Calu3 (cell line): ENCODE data around the gene COG1. TPM values are rescaled to one million over a fixed set of nuclear protein-coding genes. Genes with fewer than 3 reads are reported as not detected.

ENCODE experiments used
- BruUV-seq: library from RNA; stranded (reverse); fragments of 400-500 nt; replicated peaks from 2 replicates; lab custom pipeline; 2021; lab: Mats Ljungman, UMichigan
- CTCF ChIA-PET: fragments of 300-600 bp; sonication (Branson Sonifier 250); formaldehyde crosslinking; loops from one replicate; lab custom pipeline; 2022; ENCODE audit warnings: antibody characterized with exemption; lab: Charles Lee
- DNase-seq: peaks from one replicate; pipeline ENCODE4 v3.0.0; 2022
- H3K27ac Mint-ChIP-seq: one replicate; pipeline ENCODE4 v1.8.0; 2022; ENCODE audit warnings: mixed read lengths; ENCODE audit not compliant: unreplicated experiment
- H3K27me3 Mint-ChIP-seq: one replicate; pipeline ENCODE4 v1.8.0; 2022; ENCODE audit warnings: mixed read lengths; ENCODE audit not compliant: unreplicated experiment
- H3K36me3 Mint-ChIP-seq: one replicate; pipeline ENCODE4 v1.8.0; 2022; ENCODE audit warnings: mild to moderate bottlenecking, moderate library complexity, mixed read lengths; ENCODE audit not compliant: insufficient read depth, unreplicated experiment
- H3K4me1 Mint-ChIP-seq: one replicate; pipeline ENCODE4 v1.8.0; 2022; ENCODE audit warnings: mild to moderate bottlenecking, low read depth, mixed read lengths; ENCODE audit not compliant: unreplicated experiment
- H3K4me3 Mint-ChIP-seq: one replicate; pipeline ENCODE4 v1.8.0; 2022; ENCODE audit warnings: mild to moderate bottlenecking, low read depth, moderate library complexity, mixed read lengths; ENCODE audit not compliant: unreplicated experiment
- H3K9me3 Mint-ChIP-seq: one replicate; pipeline ENCODE4 v1.8.0; 2022; ENCODE audit warnings: low read depth, mixed read lengths; ENCODE audit not compliant: unreplicated experiment
- intact Hi-C: fragments of 100-400 bp; cut with micrococcal nuclease; formaldehyde crosslinking; loops from one replicate; pipeline ENCODE4 v1.10.0; 2022; ENCODE audit not compliant: unreplicated experiment
- total RNA-seq: library from RNA; stranded (reverse); gene quantifications from 2 replicates; pipeline ENCODE4 v1.2.3, GENCODE V29; 2022
- TF ChIP-seq, protein P1 (sequence below): fragments of 200-600 bp; IDR thresholded peaks from one replicate; pipeline ENCODE4 v1.8.0; 2022; ENCODE audit warnings: antibody characterized with exemption; ENCODE audit not compliant: unreplicated experiment

COG1 gene
- total RNA-seq, 1 experiment from 2014 or later, result 37.7 TPM

DNA sequence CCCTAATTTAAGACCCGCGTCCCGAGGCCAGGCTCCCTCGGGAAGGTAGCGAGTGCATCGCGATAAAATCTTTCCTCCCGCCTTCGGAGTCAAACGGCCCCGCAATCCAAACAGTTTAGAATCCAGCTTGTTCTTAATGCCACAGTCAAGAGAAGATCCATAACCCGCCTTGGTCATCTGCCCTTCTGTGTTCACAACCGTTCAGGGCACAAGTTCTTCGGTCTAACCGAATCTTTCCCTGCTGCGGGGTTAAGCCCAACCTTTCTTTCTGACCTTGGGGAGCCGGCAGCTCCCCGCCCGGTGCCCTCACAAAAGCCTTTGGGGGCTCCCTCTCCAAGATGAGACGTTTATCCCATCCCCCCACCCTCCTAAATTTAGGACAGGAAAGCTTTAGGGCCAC, 38.5 kb downstream of the COG1 start:
- peak overlapping the region; percentile 97 for H3K4me3 Mint-ChIP-seq
- intact Hi-C loops, result no loop called here
- BruUV-seq, result no TSS peak
- CTCF ChIA-PET, result interaction anchor here (0.6 to 1.9 kb wide), 7 partner anchors 24 to 1893 kb away, joined by 3 to 11 read pairs (median 3); no protein-coding TSS in a partner anchor
- H3K4me1 Mint-ChIP-seq, result peaks cover 50% of the 10 kb centered on the region
- TF ChIP-seq, protein P1, sequence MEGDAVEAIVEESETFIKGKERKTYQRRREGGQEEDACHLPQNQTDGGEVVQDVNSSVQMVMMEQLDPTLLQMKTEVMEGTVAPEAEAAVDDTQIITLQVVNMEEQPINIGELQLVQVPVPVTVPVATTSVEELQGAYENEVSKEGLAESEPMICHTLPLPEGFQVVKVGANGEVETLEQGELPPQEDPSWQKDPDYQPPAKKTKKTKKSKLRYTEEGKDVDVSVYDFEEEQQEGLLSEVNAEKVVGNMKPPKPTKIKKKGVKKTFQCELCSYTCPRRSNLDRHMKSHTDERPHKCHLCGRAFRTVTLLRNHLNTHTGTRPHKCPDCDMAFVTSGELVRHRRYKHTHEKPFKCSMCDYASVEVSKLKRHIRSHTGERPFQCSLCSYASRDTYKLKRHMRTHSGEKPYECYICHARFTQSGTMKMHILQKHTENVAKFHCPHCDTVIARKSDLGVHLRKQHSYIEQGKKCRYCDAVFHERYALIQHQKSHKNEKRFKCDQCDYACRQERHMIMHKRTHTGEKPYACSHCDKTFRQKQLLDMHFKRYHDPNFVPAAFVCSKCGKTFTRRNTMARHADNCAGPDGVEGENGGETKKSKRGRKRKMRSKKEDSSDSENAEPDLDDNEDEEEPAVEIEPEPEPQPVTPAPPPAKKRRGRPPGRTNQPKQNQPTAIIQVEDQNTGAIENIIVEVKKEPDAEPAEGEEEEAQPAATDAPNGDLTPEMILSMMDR, result no peak
- H3K27me3 Mint-ChIP-seq, result no peaks in the 10 kb centered on the region
- H3K9me3 Mint-ChIP-seq, result no peaks in the 10 kb centered on the region
- peak overlapping the region; percentile 93 for H3K27ac Mint-ChIP-seq
- H3K36me3 Mint-ChIP-seq, result peaks cover 47% of the 10 kb centered on the region
- no peak for DNase-seq

DNA sequence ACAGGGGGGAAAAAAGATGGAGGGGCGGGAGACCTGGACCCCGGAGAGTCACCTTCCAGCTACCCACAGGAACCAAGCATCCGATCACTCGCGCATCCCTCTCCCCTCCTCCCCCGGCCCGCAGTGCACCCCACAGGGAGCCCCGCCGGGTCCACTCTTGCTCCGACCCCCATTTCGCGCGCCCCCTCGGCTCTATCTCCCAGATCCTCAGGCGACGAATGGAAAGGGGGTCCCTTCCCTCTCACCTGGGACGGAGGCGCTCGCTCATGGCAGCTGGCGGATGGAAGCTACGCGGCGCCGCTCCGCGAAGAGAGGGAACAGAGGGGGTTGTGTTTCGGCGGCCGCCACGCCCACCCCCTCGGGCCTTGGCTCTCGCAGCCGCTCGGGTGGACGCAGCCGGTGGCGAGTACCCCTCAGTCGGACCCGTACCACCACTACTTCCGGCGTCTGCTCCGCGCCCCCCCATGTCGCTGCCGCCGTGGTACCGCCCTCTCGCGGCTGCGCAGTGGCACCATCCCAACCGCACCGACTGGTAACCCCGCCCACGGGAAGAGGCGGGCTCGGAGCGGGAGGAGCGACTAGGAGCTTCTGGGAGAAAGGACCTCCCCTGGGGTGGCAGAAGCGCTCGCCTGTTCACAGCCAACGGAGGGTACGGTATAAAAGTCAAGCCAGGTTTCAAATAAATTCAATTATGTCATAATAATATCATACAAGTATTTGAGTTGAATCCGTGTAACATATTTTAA, 39.2 kb downstream of the COG1 start:
- peak; percentile 97 for DNase-seq
- Mint-ChIP-seq H3K4me3 (peak overlapping the region; percentile 97), H3K36me3 (peaks cover 43% of the 10 kb centered on the region), H3K9me3 (no peaks in the 10 kb centered on the region), H3K27ac (peak overlapping the region; percentile 93), H3K4me1 (peaks cover 44% of the 10 kb centered on the region), H3K27me3 (no peaks in the 10 kb centered on the region)
- CTCF ChIA-PET, result interaction anchor here (0.5 to 1.9 kb wide), 12 partner anchors 24 to 614 kb away, joined by 3 to 11 read pairs (median 3); no protein-coding TSS in a partner anchor
- intact Hi-C loops, result no loop called here
- TF ChIP-seq, protein P1, result no peak
- no TSS peak for BruUV-seq

DNA sequence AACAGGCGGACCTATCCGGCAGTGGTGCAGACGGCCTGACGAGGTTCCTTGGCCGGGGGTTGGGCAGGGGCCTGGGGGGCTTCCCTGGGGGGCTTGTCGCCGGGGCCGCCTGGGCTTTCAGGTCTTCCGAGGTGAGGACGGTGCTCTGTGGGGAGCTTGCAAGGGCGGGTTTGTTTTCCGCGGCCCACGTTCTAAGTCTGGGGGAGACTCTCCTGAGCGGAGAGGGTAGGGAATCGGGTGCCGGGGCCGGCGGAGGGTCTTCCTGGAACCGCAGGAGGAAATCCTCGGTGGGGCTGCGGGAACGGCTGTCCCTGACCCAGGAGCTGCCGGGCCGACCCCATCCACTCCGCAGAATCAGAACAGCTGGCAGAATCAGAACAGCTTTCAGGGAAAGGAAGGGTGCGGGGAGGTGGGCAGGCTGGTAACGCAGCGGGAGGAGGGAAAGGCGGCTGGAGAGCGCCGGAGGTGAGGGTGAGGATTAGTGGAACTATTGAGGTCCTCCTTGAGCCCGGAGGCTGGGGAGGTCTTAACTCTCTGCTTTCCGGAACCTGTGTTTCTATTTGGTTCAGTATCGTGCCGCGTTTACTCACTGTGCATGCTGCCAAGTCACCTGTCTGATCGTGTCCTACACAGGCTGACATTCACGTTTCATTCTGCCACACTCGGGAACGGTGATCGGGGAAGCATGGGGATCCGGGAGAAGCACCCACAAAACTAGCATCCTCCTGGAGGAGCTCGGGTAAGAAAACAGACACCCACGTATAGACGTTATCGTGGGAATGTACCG, 39.9 kb downstream of the COG1 start:
- Mint-ChIP-seq H3K4me1 (peaks cover 44% of the 10 kb centered on the region), H3K4me3 (peak overlapping the region; percentile 97), H3K9me3 (no peaks in the 10 kb centered on the region), H3K27me3 (no peaks in the 10 kb centered on the region), H3K27ac (peak overlapping the region; percentile 93), H3K36me3 (peaks cover 49% of the 10 kb centered on the region)
- TF ChIP-seq, protein P1, result no peak
- CTCF ChIA-PET, result interaction anchor here (0.5 to 1.9 kb wide), 10 partner anchors 25 to 615 kb away, joined by 3 to 11 read pairs (median 4); no protein-coding TSS in a partner anchor
- no TSS peak for BruUV-seq
- intact Hi-C loops, result no loop called here
- peak; percentile 47 for DNase-seq

DNA sequence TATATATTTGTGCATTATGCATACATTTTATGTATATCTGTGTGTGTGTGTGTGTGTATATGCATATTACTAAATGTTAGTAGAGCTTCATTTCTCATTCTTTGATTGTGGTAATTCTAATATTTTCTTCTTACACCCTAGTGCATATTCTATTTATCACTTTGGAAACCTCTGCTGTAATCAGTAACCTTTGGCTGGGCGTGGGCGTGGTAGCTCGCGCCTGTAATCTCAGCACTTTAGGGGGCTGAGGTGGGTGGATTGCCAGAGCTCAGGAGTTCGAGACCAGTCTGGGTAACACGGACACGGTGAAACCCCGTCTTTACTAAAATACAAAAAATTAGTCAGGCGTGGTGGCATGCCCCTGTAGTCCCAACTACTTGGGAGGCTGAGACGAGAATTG, 41.9 kb downstream of the COG1 start:
- H3K36me3 Mint-ChIP-seq, result peaks cover 56% of the 10 kb centered on the region
- TF ChIP-seq, protein P1, result no peak
- intact Hi-C loops, result no loop called here
- H3K4me1 Mint-ChIP-seq, result peaks cover 29% of the 10 kb centered on the region
- no peak overlapping the region for H3K4me3 Mint-ChIP-seq
- no peaks in the 10 kb centered on the region for H3K9me3 Mint-ChIP-seq
- no peaks in the 10 kb centered on the region for H3K27me3 Mint-ChIP-seq
- no peak for DNase-seq
- CTCF ChIA-PET, result interaction anchor here (0.7 to 1.1 kb wide), 2 partner anchors 118 to 253 kb away, joined by 3 to 5 read pairs; no protein-coding TSS in a partner anchor
- no TSS peak for BruUV-seq
- H3K27ac Mint-ChIP-seq, result no peak overlapping the region
